NCI-H128 (cell line): ENCODE measurements around the gene FAM72C.
"Not testable (repeated sequence)": the region's sequence is repeated elsewhere in the genome, so short reads cannot be mapped to it uniquely, and the experiment has no call there.

Experiments
- DNase-seq: peaks from one replicate; lab custom pipeline; 2025; ENCODE audit not compliant: unreplicated experiment; lab: John Stamatoyannopoulos, UW

FAM72C gene

DNA sequence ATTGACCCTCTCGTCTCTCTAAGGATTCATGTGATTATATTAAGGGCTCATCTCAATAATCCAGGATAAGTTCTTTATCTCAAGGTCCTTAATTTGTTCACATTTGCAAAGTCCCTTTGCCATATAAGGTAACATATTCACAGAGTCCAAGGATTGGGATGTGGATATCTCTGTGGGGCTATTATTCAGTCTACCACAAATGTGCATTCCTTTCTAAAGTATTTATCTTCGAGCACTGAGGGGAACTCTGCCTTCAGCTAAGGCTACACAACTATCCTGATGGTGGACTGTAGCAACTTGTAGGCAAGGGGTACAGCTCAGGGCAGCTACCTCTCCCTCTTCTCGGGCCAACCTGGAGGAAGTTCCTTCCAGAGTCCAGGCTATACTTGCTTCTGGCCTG, 53.2 kb downstream of the FAM72C start:
- DNase-seq = not testable (repeated sequence)

DNA sequence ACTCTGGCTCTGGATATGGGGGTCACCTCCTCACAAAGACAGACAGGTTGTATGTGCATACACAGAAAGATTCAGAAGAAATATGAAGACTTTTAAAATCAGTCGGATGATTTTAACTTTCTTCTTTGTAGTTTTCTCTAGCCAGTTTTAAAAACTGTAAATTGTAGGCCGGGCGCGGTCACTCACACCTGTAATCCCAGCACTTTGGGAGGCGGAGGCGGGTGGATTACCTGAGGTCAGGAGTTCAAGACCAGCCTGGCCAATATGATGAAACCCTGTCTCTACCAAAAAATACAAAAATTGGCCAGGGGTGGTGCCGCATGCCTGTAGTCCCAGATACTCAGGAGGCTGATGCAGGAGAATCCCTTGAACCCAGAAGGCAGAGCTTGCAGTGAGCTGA, 58.1 kb downstream of the FAM72C start:
- DNase-seq = not testable (repeated sequence)
